Muscle of back (tissue), 11 donors: ENCODE results near the gene TBCC. TPM values are rescaled to one million over a fixed set of nuclear protein-coding genes. Genes with fewer than 3 reads are reported as not detected.

ENCODE experiments used
- DNase-seq, 3 donors: peaks; one replicate each; pipeline versions ENCODE4 v3.0.0 to v3.0.0-alpha.2; 2013
- polyA plus RNA-seq, 10 donors: library from polyadenylated mRNA; unstranded; fragments of 120-200 nt; gene quantifications; one replicate each; pipeline ENCODE4 v1.2.1, GENCODE V29; 2013; ENCODE audit not compliant: insufficient read length in 10 of 10

The TBCC gene
- polyA plus RNA-seq, 10 donors = 11.3 to 18.4 (median 15.0) TPM

- DNase-seq = peak in 1 of 3 donors; percentile 43
Measured at GRCh38 chr6:42702200-42702599, 43.7 kb downstream of the TBCC start.

- no peak for DNase-seq
Measured at GRCh38 chr6:42698217-42698616, 47.7 kb downstream of the TBCC start.

- no peak for DNase-seq
Measured at GRCh38 chr6:42697268-42697655, 48.6 kb downstream of the TBCC start.

- DNase-seq = peak in 2 of 3 donors; percentile 22 to 29
Measured at GRCh38 chr6:42696526-42697267, 49.2 kb downstream of the TBCC start.

GRCh38 chr6:42694586-42694985 is 51.3 kb downstream of the TBCC start:
- peak in 1 of 3 donors; percentile 54 for DNase-seq

Other genes with a start within 250 kb of the TBCC start
- 10 to 100 TPM; 13.1 to 22.1 (median 17.2) TPM for gene UBR2, start 182.1 kb downstream of the TBCC start, polyA plus RNA-seq
- 1 to 10 TPM; 2.4 to 6.7 (median 4.3) TPM for gene PRPH2, start 23.5 kb downstream of the TBCC start, polyA plus RNA-seq
- gene BICRAL, start 35.9 kb upstream of the TBCC start, polyA plus RNA-seq = 10 to 100 TPM in 8 of 10 donors, 1 to 10 TPM in 2; 9.0 to 14.8 (median 11.6) TPM
- gene RPL7L1, start 133.5 kb upstream of the TBCC start, polyA plus RNA-seq = 10 to 100 TPM; 60.0 to 94.2 (median 75.2) TPM
- gene PTCRA, start 169.9 kb upstream of the TBCC start, polyA plus RNA-seq = not detected
- 10 to 100 TPM; 21.2 to 43.0 (median 28.6) TPM for gene CNPY3, start 183.4 kb upstream of the TBCC start, polyA plus RNA-seq
- under 1 TPM; 0.16 to 0.92 (median 0.44) TPM for gene GNMT, start 214.7 kb upstream of the TBCC start, polyA plus RNA-seq
- 10 to 100 TPM in 9 of 10 donors, 1 to 10 TPM in 1; 8.4 to 27.6 (median 16.2) TPM for gene PEX6, start 233.1 kb upstream of the TBCC start, polyA plus RNA-seq
- 10 to 100 TPM; 39.5 to 50.4 (median 44.8) TPM for gene PPP2R5D, start 238.5 kb upstream of the TBCC start, polyA plus RNA-seq